NCI-H2227 treated with DMSO at 0.1 percent for 48 hours (cell line): ENCODE data around the gene PRKAB1.
"Not testable (repeated sequence)": the region's sequence is repeated elsewhere in the genome, so short reads cannot be mapped to it uniquely, and the experiment has no call there.

Source experiments
- DNase-seq: peaks from one replicate; lab custom pipeline; 2025; lab: John Stamatoyannopoulos, UW

Gene PRKAB1

GRCh38 chr12:119667577-119668323 is at the start of gene PRKAB1:
Gene PRKAB1, plus strand, starts transcription at chr12:119668133. Its CDS starts 112 bp downstream, at chr12:119668245.
- DNase-seq, result peak; percentile 98

GRCh38 chr12:119618328-119618896 is 49.5 kb upstream of the PRKAB1 start:
- not testable (repeated sequence) for DNase-seq

GRCh38 chr12:119620490-119620889 is 47.4 kb upstream of the PRKAB1 start:
- no peak for DNase-seq

GRCh38 chr12:119621878-119622277 is 46.1 kb upstream of the PRKAB1 start:
- no peak for DNase-seq

- peak; percentile 75 for DNase-seq
Observed at GRCh38 chr12:119624966-119625365, 43.0 kb upstream of the PRKAB1 start.

- DNase-seq, result no peak
Observed at GRCh38 chr12:119627019-119627643, 40.8 kb upstream of the PRKAB1 start.

- no peak for DNase-seq
Observed at GRCh38 chr12:119627686-119628085, 40.2 kb upstream of the PRKAB1 start.

GRCh38 chr12:119630223-119630780 is 37.6 kb upstream of the PRKAB1 start:
- DNase-seq, result no peak

GRCh38 chr12:119630962-119631550 is 36.9 kb upstream of the PRKAB1 start:
- no peak for DNase-seq

- no peak for DNase-seq
Observed at GRCh38 chr12:119631930-119632678, 35.8 kb upstream of the PRKAB1 start.

- DNase-seq, result no peak
Observed at GRCh38 chr12:119634743-119635142, 33.2 kb upstream of the PRKAB1 start.

GRCh38 chr12:119642986-119643385 is 24.9 kb upstream of the PRKAB1 start:
- no peak for DNase-seq

GRCh38 chr12:119644930-119645329 is 23.0 kb upstream of the PRKAB1 start:
- DNase-seq, result no peak

GRCh38 chr12:119645535-119646059 is 22.3 kb upstream of the PRKAB1 start:
- DNase-seq, result no peak

GRCh38 chr12:119649202-119649808 is 18.6 kb upstream of the PRKAB1 start:
- peak; percentile 5 for DNase-seq

GRCh38 chr12:119652665-119653064 is 15.3 kb upstream of the PRKAB1 start:
- DNase-seq, result no peak

GRCh38 chr12:119657001-119657400 is 10.9 kb upstream of the PRKAB1 start:
- not testable (repeated sequence) for DNase-seq

GRCh38 chr12:119658166-119658565 is 9.8 kb upstream of the PRKAB1 start:
- DNase-seq, result not testable (repeated sequence)

- DNase-seq, result peak; percentile 10
Observed at GRCh38 chr12:119659289-119659897, 8.5 kb upstream of the PRKAB1 start.

- no peak for DNase-seq
Observed at GRCh38 chr12:119660076-119660475, 7.9 kb upstream of the PRKAB1 start.

- no peak for DNase-seq
Observed at GRCh38 chr12:119661882-119662281, 6.1 kb upstream of the PRKAB1 start.
